K562 (cell line): ENCODE measurements around the gene TNIP1.

Source experiments
- JUND ChIP-seq, 2 experiments: IDR thresholded peaks; 2 replicates in 1 of 2; 3 replicates in 1 of 2; pipeline ENCODE4 v1.6.1; 2011; ENCODE audit warnings: borderline replicate concordance in 2 of 2, low read depth in 2 of 2, low read length in 2 of 2, improper control_type of control experiment in 1 of 2, missing biosample characterization in 1 of 2, missing genetic modification characterization in 1 of 2, missing genetic modification reagents in 1 of 2
- LCOR ChIP-seq: sonication (generic); formaldehyde crosslinking; IDR thresholded peaks from 2 replicates; pipeline ENCODE4 v1.8.0; 2022; ENCODE audit warnings: mild to moderate bottlenecking, missing genetic modification reagents
- TF ChIP-seq, protein P1 (sequence below), 3 experiments: IDR thresholded peaks in 2 of 3; conservative IDR thresholded peaks in 1 of 3; 2 replicates each; pipeline ENCODE4 v1.5.1; 2011 to 2012; ENCODE audit warnings: low read length in 3 of 3, mild to moderate bottlenecking in 3 of 3, control low read depth in 2 of 3, improper control_type of control experiment in 1 of 3, inconsistent platforms in 1 of 3, low read depth in 1 of 3, mixed read lengths in 1 of 3, moderate library complexity in 1 of 3; ENCODE audit not compliant: insufficient read depth in 2 of 3

- TF ChIP-seq LCOR (CRISPR knock-in tag) (no peak), JUND (IDR thresholded peaks at IDR 0.05; ENCODE audit: borderline replicate concordance, low read depth, low read length) (no peak), JUND (tag; IDR thresholded peaks at IDR 0.05; ENCODE audit: borderline replicate concordance, low read depth, low read length) (no peak)
- TF ChIP-seq, protein P1, sequence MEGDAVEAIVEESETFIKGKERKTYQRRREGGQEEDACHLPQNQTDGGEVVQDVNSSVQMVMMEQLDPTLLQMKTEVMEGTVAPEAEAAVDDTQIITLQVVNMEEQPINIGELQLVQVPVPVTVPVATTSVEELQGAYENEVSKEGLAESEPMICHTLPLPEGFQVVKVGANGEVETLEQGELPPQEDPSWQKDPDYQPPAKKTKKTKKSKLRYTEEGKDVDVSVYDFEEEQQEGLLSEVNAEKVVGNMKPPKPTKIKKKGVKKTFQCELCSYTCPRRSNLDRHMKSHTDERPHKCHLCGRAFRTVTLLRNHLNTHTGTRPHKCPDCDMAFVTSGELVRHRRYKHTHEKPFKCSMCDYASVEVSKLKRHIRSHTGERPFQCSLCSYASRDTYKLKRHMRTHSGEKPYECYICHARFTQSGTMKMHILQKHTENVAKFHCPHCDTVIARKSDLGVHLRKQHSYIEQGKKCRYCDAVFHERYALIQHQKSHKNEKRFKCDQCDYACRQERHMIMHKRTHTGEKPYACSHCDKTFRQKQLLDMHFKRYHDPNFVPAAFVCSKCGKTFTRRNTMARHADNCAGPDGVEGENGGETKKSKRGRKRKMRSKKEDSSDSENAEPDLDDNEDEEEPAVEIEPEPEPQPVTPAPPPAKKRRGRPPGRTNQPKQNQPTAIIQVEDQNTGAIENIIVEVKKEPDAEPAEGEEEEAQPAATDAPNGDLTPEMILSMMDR (IDR thresholded peaks at IDR 0.05 in 2 of 3, conservative IDR thresholded peaks at IDR 0.05 in 1 of 3; ENCODE audit: insufficient read depth in 2 of 3, low read depth in 1 of 3, low read length in 3 of 3) = no peak
Observed at GRCh38 chr5:151097061-151097460, 16.2 kb upstream of the TNIP1 start.
